Memory B cell (primary cell): ENCODE measurements around the gene VPS16.

Experiments used
- ATAC-seq: fragments of 150-1000 bp; cut with Tn5 transposase; 2 replicates; pipeline ENCODE4 v1.10.0; 2021; ENCODE audit warnings: low read depth, mild to moderate bottlenecking, moderate library complexity
- DNase-seq, 2 donors: peaks; one replicate each; pipeline ENCODE4 v3.0.0; 2022; ENCODE audit warnings: low spot score in 2 of 2
- H3K27ac Mint-ChIP-seq: one replicate; pipeline ENCODE4 v1.8.0; 2022; ENCODE audit warnings: mild to moderate bottlenecking, moderate library complexity, mixed read lengths
- H3K27me3 Mint-ChIP-seq: one replicate; pipeline ENCODE4 v1.8.0; 2022; ENCODE audit warnings: mixed read lengths
- H3K36me3 Mint-ChIP-seq: one replicate; pipeline ENCODE4 v1.8.0; 2022; ENCODE audit warnings: mild to moderate bottlenecking, mixed read lengths
- H3K4me1 Mint-ChIP-seq: one replicate; pipeline ENCODE4 v1.8.0; 2022; ENCODE audit warnings: mixed read lengths
- H3K4me3 Mint-ChIP-seq: one replicate; pipeline ENCODE4 v1.8.0; 2022; ENCODE audit warnings: mild to moderate bottlenecking, moderate library complexity, mixed read lengths
- H3K9me3 Mint-ChIP-seq: one replicate; pipeline ENCODE4 v1.8.0; 2022; ENCODE audit warnings: mixed read lengths

The VPS16 gene

GRCh38 chr20:2840138-2840966 lies at the start of gene VPS16, which contains the start of gene PCED1A:
Gene VPS16, plus strand, starts transcription at chr20:2840745. Its CDS starts 30 bp downstream, at chr20:2840775.
Gene PCED1A, minus strand, starts transcription at chr20:2840655. Its CDS starts 743 bp downstream, at chr20:2839912.
- peak; percentile 97 for ATAC-seq

GRCh38 chr20:2793471-2793870 lies 47.1 kb upstream of the VPS16 start:
- Mint-ChIP-seq H3K4me1 (no peaks in the 10 kb centered on the region), H3K27ac (no peak overlapping the region), H3K4me3 (no peak overlapping the region), H3K36me3 (no peaks in the 10 kb centered on the region), H3K9me3 (no peaks in the 10 kb centered on the region), H3K27me3 (peaks cover 30% of the 10 kb centered on the region)
- ATAC-seq (no peak), DNase-seq (no peak)

More at GRCh38 chr20:2840138-2840966, at the start of gene VPS16, which contains the start of gene PCED1A:
- DNase-seq, result peak; percentile 88 to 97
- H3K27ac Mint-ChIP-seq, result peak within 1 kb of the TSS; percentile 89
- no peaks in the 10 kb centered on the region for H3K27me3 Mint-ChIP-seq
- peaks cover 24% of the 10 kb centered on the region for H3K4me1 Mint-ChIP-seq
- H3K9me3 Mint-ChIP-seq, result no peaks in the 10 kb centered on the region
- H3K4me3 Mint-ChIP-seq, result peak within 1 kb of the TSS; percentile 89
- peaks cover 7% of the 10 kb centered on the region for H3K36me3 Mint-ChIP-seq

DNA sequence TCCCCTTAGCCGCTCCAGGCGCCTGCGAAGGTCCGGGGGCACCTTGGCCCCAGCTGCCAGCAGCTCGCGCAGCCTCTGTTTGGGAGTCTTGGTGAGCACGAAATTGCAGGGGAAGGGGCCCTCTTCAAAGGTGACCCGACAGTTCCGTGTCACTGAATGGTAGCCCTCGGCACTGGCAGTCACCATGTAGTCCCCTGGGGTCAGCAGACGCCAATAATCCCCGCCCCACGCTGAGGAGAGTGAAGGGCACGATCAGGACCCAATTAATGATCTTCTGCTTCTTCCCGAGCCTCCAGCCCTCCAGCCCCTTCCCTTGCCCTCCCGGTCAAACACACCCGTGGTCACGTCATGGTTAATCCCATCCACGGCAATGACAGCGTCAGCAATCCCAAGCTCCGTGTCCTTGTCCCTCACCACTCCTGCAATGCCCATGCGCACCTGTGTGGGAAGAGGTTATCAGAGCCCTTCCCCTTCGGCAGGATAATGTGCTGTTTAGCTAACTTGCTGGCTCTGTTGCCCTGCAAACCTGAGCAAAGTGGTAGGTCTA lies 46.3 kb upstream of the VPS16 start:
- H3K27me3 Mint-ChIP-seq, result peaks cover 35% of the 10 kb centered on the region
- H3K27ac Mint-ChIP-seq, result no peak overlapping the region
- no peaks in the 10 kb centered on the region for H3K9me3 Mint-ChIP-seq
- H3K4me3 Mint-ChIP-seq, result no peak overlapping the region
- peaks cover 3% of the 10 kb centered on the region for H3K4me1 Mint-ChIP-seq
- no peaks in the 10 kb centered on the region for H3K36me3 Mint-ChIP-seq
- DNase-seq (no peak), ATAC-seq (no peak)

GRCh38 chr20:2794866-2795447 lies 45.6 kb upstream of the VPS16 start:
- ATAC-seq, result no peak
- Mint-ChIP-seq H3K27ac (no peak overlapping the region), H3K4me1 (peaks cover 9% of the 10 kb centered on the region), H3K9me3 (no peaks in the 10 kb centered on the region), H3K36me3 (no peaks in the 10 kb centered on the region), H3K27me3 (peaks cover 41% of the 10 kb centered on the region), H3K4me3 (no peak overlapping the region)
- DNase-seq, result no peak

- no peak overlapping the region for H3K27ac Mint-ChIP-seq
- peaks cover 11% of the 10 kb centered on the region for H3K4me1 Mint-ChIP-seq
- no peaks in the 10 kb centered on the region for H3K36me3 Mint-ChIP-seq
- H3K27me3 Mint-ChIP-seq, result peaks cover 41% of the 10 kb centered on the region
- DNase-seq (no peak), ATAC-seq (no peak)
- H3K9me3 Mint-ChIP-seq, result no peaks in the 10 kb centered on the region
- H3K4me3 Mint-ChIP-seq, result no peak overlapping the region
Measured at GRCh38 chr20:2795451-2795850, 45.1 kb upstream of the VPS16 start.

GRCh38 chr20:2796011-2796660 lies 44.4 kb upstream of the VPS16 start:
- H3K9me3 Mint-ChIP-seq, result no peaks in the 10 kb centered on the region
- H3K36me3 Mint-ChIP-seq, result no peaks in the 10 kb centered on the region
- H3K4me1 Mint-ChIP-seq, result peaks cover 16% of the 10 kb centered on the region
- peaks cover 45% of the 10 kb centered on the region for H3K27me3 Mint-ChIP-seq
- H3K4me3 Mint-ChIP-seq, result no peak overlapping the region
- ATAC-seq, result no peak
- no peak for DNase-seq
- no peak overlapping the region for H3K27ac Mint-ChIP-seq

DNA sequence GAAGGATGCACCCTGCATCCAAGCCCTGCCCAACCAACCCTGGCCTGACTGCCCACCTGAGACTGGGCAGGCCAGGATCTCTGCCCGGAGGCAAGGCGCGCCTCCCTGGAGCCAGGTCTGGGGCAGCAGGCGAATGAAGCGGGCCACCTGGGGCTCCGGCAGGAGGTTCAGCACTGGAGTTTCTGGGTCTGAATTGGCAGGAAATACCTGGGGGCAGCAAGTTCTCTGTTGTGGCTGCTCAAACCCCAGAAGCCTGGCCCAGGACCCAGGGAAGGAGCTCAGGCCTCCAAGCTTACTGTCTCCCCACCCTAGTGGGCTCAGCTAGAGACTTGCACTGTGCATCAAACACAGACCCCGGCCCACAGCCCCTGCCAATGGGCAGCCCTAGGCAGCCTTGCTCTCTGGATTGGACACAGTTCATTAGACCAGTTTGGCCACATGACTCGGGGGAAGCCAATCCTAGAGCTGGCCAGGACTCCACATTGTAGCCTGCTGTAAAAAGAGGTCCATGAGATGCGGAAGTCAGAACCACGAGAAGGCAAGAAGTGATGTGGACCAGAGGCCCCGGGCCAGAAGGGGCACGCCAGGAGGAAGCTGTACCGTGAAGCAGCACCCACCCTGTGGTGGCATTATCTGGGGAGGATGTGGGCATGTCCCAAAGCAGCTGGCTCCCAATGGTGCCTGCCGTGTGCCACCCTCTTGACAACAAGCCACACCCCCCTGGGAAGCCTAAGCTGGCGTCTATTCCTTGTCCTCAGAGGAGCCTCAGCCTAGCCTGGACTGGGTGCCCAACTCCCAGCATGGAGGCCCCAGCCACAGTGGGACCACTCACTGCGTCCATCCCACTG lies 43.2 kb upstream of the VPS16 start:
- ATAC-seq, result no peak
- no peak for DNase-seq
- Mint-ChIP-seq H3K27me3 (peaks cover 45% of the 10 kb centered on the region), H3K36me3 (no peaks in the 10 kb centered on the region), H3K9me3 (no peaks in the 10 kb centered on the region), H3K4me1 (peaks cover 18% of the 10 kb centered on the region), H3K27ac (no peak overlapping the region), H3K4me3 (no peak overlapping the region)

- Mint-ChIP-seq H3K4me1 (peaks cover 18% of the 10 kb centered on the region), H3K4me3 (no peak overlapping the region), H3K27ac (no peak overlapping the region), H3K9me3 (no peaks in the 10 kb centered on the region), H3K27me3 (peaks cover 45% of the 10 kb centered on the region), H3K36me3 (no peaks in the 10 kb centered on the region)
- no peak for ATAC-seq
- DNase-seq, result no peak
Measured at GRCh38 chr20:2798095-2798805, 42.3 kb upstream of the VPS16 start.

DNA sequence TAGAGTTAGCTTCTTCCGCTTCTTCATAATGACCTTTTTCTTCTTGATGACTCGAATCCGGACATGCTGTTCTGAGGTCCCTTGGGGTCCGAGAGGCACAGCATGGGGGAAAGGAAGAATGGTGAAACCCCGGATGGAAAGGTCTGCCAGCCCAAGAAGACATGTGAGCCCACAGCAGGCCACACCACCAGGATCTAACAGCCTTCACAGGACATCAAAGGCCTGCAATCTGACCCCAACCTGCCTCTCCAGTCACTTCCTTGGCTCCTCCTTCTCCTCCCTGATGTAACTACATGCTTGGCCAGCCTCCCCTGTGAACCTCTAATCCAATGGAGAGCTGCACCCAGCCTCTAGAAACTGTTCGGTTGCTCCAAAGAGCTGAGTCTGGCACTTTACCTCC lies 41.7 kb upstream of the VPS16 start:
- Mint-ChIP-seq H3K4me1 (peaks cover 18% of the 10 kb centered on the region), H3K27me3 (peaks cover 43% of the 10 kb centered on the region), H3K4me3 (peak overlapping the region; percentile 22), H3K27ac (no peak overlapping the region), H3K36me3 (no peaks in the 10 kb centered on the region), H3K9me3 (no peaks in the 10 kb centered on the region)
- ATAC-seq (peak; percentile 32), DNase-seq (no peak)

- Mint-ChIP-seq H3K4me3 (peak overlapping the region; percentile 75), H3K9me3 (no peaks in the 10 kb centered on the region), H3K27ac (no peak overlapping the region), H3K36me3 (no peaks in the 10 kb centered on the region), H3K4me1 (peaks cover 18% of the 10 kb centered on the region), H3K27me3 (peaks cover 45% of the 10 kb centered on the region)
- ATAC-seq, result no peak
- no peak for DNase-seq
Measured at GRCh38 chr20:2799271-2799670, 41.3 kb upstream of the VPS16 start.

- no peaks in the 10 kb centered on the region for H3K9me3 Mint-ChIP-seq
- H3K36me3 Mint-ChIP-seq, result no peaks in the 10 kb centered on the region
- peaks cover 18% of the 10 kb centered on the region for H3K4me1 Mint-ChIP-seq
- ATAC-seq (no peak), DNase-seq (no peak)
- peak overlapping the region; percentile 75 for H3K4me3 Mint-ChIP-seq
- H3K27ac Mint-ChIP-seq, result peak overlapping the region; percentile 16
- peaks cover 45% of the 10 kb centered on the region for H3K27me3 Mint-ChIP-seq
Measured at GRCh38 chr20:2799688-2800520, 40.6 kb upstream of the VPS16 start.

DNA sequence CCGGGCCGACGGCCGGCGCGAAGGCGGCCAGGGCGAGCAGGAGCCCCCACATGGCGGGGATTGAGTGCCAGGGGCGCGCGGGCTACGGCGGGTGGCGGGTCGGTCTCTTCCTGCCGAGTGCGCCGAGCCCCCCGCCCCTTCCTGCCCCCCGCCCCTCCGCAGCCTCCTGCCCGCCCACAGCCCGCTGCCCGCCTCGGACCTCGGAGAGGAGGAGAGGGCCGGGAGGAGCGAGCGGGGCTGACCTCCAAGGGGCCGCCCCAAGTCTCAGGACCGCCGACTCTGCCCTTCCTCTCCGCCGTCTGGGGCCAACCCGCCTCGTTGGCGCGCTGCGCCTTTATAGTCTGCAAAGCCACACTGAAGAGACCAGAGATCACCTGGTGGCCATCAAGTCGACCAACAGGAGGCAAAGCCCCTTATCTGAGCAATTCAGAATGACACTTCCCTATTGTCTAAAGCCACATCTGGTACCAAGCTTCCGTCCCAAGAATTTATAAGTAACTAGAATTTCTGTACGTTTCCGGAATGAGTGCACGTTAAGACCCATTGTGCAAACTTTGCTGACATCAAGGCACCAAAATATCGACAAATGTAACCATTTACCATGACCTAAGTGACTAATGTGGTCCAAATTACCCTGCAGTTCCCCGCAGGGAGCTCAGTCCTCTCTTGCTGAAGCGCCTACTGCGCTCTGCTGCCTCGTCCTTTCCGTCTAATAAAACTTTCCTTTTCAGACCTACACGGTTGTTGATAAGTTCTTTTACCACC lies 39.8 kb upstream of the VPS16 start, which contains the start of gene CPXM1:
Gene CPXM1 (minus strand): TSS at position 107 of the 765 bp plus-strand sequence. CDS start 55 bp downstream, at position 52.
- H3K9me3 Mint-ChIP-seq, result no peaks in the 10 kb centered on the region
- H3K36me3 Mint-ChIP-seq, result no peaks in the 10 kb centered on the region
- peak within 1 kb of the TSS; percentile 16 for H3K27ac Mint-ChIP-seq
- DNase-seq, result no peak
- H3K4me1 Mint-ChIP-seq, result peaks cover 18% of the 10 kb centered on the region
- peak; percentile 48 for ATAC-seq
- peak within 1 kb of the TSS; percentile 75 for H3K4me3 Mint-ChIP-seq
- peaks cover 48% of the 10 kb centered on the region for H3K27me3 Mint-ChIP-seq
